ENCODE results near the gene FBXL7.

FBXL7 gene

DNA sequence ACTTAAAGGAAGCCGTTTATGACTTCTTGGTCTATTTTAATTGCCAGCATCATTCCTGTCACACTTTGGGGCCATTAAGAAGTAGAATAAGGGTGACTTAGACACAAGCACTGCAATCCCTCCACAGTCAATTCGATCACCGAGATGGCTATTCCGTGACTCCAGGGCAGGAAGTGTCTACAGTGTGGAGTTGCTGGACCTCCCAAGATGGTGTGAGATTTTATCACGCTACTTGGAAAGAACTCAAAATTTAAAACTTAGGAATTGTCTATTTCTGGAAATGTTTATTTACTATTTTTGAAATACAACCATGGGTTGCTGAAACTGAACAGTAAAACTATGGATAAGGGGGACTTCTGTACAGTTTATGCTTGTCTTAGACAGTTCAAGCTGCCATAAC is 6.2 kb downstream of the FBXL7 start:
- no peak for DNase-seq

DNA sequence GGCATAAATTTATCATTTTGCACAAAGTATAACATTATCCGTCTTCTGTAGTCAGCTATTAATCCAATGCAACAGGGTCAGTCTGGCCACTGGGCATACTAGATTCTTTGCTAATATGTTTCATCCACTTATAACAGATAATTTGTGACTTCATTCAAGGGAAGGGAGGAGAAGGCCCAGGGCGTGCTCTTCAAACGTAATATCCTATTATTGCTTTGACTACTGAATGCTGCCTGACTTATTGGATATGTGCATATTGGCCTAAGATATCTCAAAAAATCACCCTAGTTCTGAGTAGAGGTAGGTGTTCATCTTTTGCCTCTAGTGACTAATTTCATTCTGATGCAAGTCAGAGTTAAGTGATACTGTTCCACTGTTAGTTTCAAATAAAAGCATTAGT is 6.9 kb downstream of the FBXL7 start:
- DNase-seq, result no peak

- DNase-seq, result no peak
These were observed 10.1 kb downstream of the FBXL7 start for GRCh38 chr5:15510092-15510491.

- DNase-seq, result no peak
These were observed 10.9 kb downstream of the FBXL7 start for GRCh38 chr5:15510831-15511230.

DNA sequence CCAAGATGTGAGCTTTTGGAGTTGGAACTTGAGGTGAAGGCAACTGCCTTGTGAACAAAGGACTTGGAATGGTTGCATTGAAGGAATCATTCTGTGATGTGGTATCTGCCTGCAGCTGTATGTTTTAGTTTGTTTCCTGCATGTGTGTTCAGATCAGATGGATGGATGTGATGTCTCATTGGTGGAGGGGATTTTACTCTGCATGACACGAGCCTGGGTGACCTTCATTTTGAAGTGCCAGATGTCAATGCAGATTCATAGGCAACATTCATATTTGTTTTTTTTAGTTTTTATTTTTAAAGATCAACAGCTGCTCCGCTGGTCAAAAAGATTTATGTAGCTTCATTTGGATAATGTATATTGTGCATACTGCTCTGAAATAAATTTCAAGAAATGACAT is 13.5 kb downstream of the FBXL7 start:
- no peak for DNase-seq

DNA sequence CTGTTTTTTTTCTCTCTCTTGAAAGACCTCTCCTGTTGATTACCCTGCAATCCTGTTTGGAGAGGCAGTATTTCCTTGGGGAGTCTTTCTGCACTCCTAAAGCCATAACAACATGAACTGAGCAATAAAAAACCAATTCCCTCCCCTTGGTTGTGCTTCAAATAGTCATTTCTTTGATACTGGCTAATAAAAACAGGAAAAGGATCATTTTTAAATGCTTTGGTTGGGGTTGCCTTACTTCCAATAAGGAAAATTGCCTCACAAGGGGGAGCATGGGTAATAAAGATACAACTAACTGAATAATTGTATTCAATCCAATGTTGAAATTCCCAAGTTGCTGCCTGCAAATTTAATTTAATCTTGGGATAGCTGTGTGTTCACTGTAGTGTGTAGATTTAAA is 13.9 kb downstream of the FBXL7 start:
- no peak for DNase-seq

- no peak for DNase-seq
These were observed 15.2 kb downstream of the FBXL7 start for GRCh38 chr5:15515229-15515628.

DNA sequence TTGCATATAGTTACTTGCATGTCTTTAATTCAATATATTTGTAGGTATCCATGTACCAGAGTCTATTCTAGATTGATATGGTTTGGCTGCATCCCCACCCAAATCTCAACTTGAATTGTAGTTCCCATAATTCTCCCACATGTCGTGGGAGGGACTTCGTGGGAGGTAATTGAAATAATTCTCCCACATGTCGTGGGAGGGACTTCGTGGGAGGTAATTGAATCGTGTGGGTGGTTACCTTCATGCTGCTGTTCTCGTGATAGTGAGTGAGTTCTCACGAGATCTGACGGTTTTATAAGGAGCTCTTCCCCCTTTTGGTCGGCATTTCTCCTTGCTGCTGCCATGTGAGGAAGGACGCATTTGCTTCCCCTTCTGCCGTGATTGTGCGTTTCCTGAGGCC is 16.5 kb downstream of the FBXL7 start:
- no peak for DNase-seq

DNA sequence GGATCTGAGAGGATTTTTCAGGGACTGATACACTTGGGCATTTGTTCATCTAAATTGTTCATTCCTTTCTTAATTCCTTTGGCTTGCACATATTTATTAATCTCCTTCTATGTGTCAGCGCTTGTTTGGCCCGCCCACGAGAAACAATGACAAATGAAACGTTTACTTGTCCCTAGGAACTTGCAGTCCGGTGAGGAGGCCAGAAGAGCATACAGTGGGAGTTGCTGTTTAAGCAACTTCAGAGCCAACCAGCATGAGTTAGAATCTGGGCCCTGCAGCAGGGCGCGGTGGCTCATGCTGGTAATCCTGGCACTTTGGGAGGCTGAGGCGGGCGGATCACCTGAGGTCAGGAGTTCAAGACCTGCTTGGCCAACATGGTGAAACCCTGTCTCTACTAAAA is 18.8 kb downstream of the FBXL7 start:
- no peak for DNase-seq

DNA sequence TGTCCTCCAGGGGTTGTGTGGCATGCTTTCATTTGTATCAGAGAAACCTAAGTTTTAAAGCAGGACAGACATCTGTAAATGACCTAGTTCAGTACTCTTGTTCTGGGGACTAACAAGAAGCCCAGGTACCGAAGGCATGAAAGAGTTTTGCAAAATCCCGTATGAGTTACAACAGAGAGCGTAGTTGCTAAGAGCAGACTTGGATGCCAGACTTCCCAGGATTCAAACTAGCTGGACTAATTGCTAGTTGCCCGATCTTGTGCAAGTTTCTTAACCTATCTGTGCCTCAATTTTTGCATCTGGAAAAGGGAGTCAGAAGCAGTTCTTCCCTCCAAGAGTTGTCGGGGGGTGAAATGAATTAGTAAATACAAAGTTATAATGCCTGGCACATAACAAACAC is 20.9 kb downstream of the FBXL7 start:
- DNase-seq, result no peak

- DNase-seq, result no peak
These were observed 21.6 kb downstream of the FBXL7 start for GRCh38 chr5:15521381-15522186.

GRCh38 chr5:15522187-15522520 is 22.2 kb downstream of the FBXL7 start:
- no peak for DNase-seq

DNA sequence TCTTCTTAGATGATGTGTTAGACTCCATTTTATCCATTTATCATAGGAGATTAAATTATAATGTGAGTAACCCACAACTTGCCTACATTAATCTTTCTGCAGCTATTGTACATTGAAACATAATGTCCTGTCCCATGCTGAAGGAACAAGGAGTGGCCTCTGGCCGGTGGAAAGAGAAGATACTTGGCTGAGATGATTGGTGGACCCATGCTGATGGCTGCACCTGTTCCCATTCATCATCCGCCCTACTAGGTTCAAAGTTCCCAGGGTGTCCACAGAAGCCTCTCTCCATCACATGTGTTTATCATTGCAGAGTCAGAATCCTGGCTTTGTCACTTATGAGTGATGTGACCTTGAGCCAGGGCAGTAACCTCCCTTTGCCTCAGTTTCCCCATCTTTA is 24.7 kb downstream of the FBXL7 start:
- no peak for DNase-seq

- no peak for DNase-seq
These were observed 25.8 kb downstream of the FBXL7 start for GRCh38 chr5:15525703-15526275.

DNA sequence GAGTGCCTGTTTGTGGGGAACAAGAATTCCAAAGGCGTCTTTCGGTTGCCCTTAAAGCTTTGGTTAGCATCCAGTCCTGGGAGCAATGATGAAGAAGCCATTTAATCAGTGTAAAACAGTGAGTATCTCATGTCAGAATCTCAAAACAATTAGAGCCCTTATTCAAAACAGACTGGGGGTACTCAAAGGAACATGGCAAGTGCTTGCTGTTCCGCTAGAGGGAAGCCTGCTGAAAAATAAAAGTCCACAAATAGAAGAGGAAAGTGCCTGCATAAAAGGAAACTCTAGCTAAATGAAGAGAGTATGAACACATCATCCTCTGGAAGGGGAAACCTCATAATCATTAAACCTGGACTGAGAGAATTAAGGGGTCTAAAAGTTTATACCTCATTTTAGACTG is 26.4 kb downstream of the FBXL7 start:
- no peak for DNase-seq

DNA sequence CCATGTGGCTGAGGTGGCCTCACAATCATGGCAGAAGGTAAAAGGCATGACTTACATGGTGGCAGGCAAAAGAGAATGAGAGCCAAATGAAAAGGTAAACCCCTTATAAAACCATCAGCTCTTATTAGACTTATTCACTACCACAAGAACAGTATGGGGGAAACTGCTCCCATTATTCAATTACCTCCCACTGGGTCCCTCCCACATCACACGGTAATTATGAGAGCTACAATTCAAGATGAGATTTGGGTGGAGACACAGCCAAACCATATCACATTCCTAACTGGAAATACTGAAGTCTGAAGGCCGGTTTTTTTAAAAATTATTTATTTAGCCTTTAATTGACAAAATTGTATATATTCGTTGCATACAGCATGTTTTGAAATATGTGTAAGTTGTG is 28.5 kb downstream of the FBXL7 start:
- DNase-seq, result no peak

DNA sequence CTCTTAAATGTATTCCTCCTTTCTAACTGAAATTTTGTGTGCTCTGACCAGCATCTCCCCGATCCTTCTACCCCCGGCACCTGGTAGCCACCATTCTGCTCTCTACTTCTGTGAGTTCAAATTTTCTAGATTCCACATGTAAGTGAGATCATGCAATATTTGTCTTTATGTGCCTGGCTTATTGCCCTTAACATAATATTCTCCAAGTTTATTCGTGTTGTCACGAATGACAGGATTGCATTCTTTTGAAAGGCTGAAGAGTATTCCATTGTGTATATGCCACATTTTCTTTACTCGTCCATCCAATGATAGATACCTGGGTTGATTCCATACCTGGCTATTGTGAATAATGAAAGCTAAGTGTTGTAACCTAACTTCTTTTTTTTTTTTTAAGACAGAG is 29.0 kb downstream of the FBXL7 start:
- no peak for DNase-seq

GRCh38 chr5:15529821-15530220 is 29.8 kb downstream of the FBXL7 start:
- DNase-seq, result no peak

- no peak for DNase-seq
These were observed 33.3 kb downstream of the FBXL7 start for GRCh38 chr5:15533129-15533893.

- DNase-seq, result no peak
These were observed 36.0 kb downstream of the FBXL7 start for GRCh38 chr5:15535938-15536337.

DNA sequence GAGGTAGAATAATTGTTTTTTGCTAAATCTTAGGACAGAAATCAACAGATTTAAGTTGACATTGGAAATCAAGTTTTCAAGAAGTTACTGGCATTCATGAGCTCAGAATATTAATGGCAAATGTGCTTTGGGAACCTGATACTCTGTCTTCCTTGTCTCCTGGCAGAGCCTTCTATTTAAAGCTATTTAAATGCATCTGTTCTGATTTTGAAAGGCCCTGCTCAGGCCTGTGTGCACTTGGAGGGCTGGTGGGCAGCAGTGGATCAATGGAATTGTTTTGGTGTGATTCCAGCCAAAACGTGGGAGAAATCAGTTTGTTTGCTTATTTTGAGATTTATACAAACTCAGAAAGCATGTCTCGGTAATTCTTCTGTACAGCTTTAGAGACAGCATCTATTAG is 38.5 kb downstream of the FBXL7 start:
- no peak for DNase-seq

DNA sequence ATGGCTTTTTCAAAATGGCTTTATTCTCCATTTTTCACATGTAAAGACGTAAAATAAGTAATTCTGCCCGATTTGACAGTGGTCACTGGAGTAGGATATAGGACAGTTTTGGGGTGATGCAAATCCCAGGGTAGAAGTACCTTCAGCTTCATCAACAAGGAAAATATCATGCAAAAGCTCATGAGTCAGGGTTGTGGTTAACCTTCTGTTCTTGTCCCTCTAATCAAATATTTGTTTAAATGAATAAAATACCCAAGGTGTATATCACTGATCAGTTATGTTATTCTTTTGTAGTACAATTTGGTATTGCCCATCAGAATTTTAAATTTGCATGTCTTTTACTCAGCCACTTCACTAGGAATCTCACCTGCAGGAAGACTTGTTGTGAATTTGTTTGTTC is 40.0 kb downstream of the FBXL7 start:
- no peak for DNase-seq

- no peak for DNase-seq
These were observed 44.1 kb downstream of the FBXL7 start for GRCh38 chr5:15544039-15544438.

GRCh38 chr5:15545082-15545481 is 45.1 kb downstream of the FBXL7 start:
- DNase-seq, result no peak
